ENCODE results near the gene DOCK4.

DNA sequence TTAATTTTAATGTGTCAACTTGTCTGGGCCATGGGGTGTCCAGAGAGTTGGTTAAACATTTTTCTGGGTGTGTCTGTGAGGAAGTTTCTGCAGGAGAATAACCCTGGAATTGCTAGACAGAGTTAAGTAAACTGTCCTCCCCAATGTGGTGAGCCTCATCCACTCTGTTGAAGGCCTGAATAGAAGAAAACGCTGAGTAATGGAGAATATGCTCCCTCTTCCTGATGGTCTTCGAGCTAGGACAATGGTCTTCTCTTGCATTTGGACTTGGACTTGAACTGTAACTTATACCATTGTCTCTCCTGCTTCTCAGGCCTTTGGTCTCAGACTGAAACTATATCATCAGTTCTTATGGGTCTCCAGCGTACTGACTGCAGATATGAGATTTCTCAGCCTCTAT lies 347.9 kb downstream of the DOCK4 start:
- TF ChIP-seq CTCF (IDR thresholded peaks at IDR 0.05), result no peak
- TF ChIP-seq POLR2AphosphoS5 (IDR thresholded peaks at IDR 0.05), result no peak
- no peak for TF ChIP-seq POLR2A (IDR thresholded peaks at IDR 0.05)
- no peak for TF ChIP-seq EP300 (IDR thresholded peaks at IDR 0.05)
